ENCODE results near the gene LRRC15.

The LRRC15 gene

GRCh38 chr3:194340757-194341400 is 28.7 kb downstream of the LRRC15 start:
- H3K4me3 ChIP-seq, result no peak overlapping the region
- no peak overlapping the region for H3K27ac ChIP-seq

DNA sequence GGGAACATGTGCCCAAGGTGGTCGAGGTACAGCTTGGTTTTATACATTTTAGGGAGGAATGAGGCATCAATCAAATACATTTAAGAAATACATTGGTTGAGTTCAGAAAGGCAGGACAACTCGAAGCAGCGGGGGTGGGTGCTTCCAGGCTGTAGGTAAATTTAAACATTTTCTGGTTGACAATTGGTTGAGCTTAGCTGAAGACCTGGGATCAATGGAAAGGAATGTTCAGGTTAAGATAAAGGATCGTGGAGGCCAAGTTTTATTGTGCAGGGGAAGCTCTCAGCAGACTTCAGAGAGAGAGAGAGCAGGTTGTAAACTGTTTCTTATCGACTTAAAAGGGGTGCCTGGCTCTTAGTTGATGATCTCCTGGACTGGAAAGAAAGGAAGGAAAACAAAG is 29.7 kb downstream of the LRRC15 start:
- no peak overlapping the region for H3K27ac ChIP-seq
- H3K4me3 ChIP-seq, result no peak overlapping the region

DNA sequence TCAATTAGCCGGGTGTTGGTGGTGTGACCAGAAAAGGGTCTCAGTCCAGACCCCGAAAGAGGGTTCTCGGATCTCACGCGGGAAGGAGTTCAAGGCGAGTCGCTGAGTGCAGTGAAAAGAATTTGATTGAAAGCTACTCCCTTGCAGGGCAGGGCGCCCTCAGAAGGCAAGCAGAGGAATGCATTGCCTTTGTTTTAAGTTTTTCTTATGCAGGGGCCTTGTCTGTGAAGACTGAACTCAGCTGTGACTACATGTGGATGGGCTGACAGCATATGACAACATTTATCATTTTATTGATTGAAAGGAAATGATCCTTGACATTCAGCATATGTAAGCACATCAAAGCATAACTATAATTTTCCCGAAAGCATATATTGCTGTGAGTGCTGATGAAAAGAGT is 30.2 kb downstream of the LRRC15 start:
- Histone ChIP-seq H3K4me3 (no peak overlapping the region), H3K27ac (no peak overlapping the region)

- Histone ChIP-seq H3K4me3 (no peak overlapping the region), H3K27ac (peak overlapping the region in 3 of 21 experiments; percentile 26 to 50 (median 27))
These were observed 31.4 kb downstream of the LRRC15 start for GRCh38 chr3:194337965-194338753.

DNA sequence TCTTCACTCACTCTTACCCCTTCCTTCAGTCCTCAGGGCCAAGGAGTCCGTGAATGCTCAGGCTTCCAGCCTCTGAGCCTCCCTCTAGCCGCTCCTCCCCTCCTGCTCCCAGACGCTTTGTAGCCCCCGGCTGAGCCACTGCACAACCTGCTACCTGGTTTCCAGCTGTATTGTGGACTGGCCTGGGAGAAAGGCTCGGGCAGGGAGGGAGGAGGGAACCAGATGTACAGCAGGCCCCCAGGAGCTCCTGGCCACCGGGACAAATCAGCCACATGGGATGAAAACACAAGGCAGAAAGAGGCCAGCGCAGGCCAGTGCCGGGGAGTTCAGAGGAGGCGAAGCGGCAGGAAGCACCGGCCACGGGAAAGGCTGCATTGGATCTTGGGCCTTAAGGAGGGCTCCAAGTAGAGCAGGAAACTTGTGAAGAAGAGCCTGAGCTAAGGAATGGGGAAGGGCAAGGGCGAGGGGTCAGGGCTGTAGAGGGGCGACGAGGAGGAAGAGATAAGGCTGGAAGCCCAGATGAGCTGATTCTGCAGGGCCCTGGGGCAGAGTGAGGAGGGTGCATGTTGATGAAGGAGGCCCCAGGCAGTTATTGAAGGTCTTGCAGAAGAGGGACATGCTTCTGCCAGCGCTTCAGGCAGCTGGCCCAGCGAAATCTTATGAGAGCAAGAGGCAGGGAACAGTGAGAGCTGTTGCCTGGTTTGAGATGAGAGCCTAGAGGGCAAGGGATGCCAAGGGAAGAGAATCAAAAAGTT is 32.8 kb downstream of the LRRC15 start:
- H3K4me3 ChIP-seq, result no peak overlapping the region
- peak overlapping the region in 1 of 21 experiments; percentile 50 for H3K27ac ChIP-seq

DNA sequence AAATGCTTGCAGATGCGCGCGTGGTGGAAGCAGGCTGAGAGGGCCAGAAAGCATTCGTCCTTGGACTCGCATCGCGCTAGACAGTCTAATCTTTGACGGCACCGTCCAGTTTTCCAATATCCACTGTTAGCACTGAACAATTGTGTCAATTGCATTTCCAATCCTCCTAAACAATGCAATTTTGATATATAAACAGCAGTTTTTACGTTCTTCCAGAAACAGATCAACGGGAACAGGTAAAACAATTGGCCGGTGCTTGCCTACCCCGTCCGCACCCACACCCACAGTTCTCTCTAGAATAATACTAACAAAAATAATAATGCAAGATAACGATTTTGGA is 35.6 kb downstream of the LRRC15 start:
- H3K4me3 ChIP-seq, result peak overlapping the region in 4 of 7 experiments; percentile 24 to 37 (median 28)
- H3K27ac ChIP-seq, result no peak overlapping the region

- Histone ChIP-seq H3K4me3 (peak overlapping the region; percentile 18 to 37 (median 29)), H3K27ac (no peak overlapping the region)
These were observed 36.1 kb downstream of the LRRC15 start for GRCh38 chr3:194333212-194333980.

GRCh38 chr3:194332858-194333211 is 36.7 kb downstream of the LRRC15 start:
- Histone ChIP-seq H3K27ac (no peak overlapping the region), H3K4me3 (no peak overlapping the region)

- H3K4me3 ChIP-seq, result no peak overlapping the region
- peak overlapping the region in 3 of 21 experiments; percentile 5 to 42 (median 33) for H3K27ac ChIP-seq
These were observed 39.0 kb downstream of the LRRC15 start for GRCh38 chr3:194330579-194330978.

DNA sequence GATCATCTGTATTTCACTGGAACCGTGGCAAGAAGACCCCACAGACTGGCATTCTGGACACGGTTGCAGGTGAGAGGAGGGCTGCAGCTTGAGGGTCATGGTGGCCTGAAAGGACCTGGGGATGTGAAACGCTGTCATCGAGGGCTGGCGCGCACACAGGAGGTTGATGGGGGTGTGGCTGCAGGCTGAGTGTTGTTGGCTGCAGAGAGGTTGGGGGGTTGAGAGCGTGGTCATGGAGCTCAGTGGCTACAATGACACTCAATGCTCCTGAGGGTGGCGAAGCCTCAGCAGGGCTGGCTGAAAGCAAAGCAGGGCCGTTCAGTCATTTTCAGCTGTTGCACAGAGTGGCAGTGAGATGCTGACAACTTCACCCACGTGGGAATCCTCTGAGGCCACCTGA is 39.4 kb downstream of the LRRC15 start:
- no peak overlapping the region for H3K4me3 ChIP-seq
- peak overlapping the region in 2 of 21 experiments; percentile 5 to 42 for H3K27ac ChIP-seq

GRCh38 chr3:194329583-194329965 is 40.0 kb downstream of the LRRC15 start:
- H3K4me3 ChIP-seq, result no peak overlapping the region
- H3K27ac ChIP-seq, result no peak overlapping the region

DNA sequence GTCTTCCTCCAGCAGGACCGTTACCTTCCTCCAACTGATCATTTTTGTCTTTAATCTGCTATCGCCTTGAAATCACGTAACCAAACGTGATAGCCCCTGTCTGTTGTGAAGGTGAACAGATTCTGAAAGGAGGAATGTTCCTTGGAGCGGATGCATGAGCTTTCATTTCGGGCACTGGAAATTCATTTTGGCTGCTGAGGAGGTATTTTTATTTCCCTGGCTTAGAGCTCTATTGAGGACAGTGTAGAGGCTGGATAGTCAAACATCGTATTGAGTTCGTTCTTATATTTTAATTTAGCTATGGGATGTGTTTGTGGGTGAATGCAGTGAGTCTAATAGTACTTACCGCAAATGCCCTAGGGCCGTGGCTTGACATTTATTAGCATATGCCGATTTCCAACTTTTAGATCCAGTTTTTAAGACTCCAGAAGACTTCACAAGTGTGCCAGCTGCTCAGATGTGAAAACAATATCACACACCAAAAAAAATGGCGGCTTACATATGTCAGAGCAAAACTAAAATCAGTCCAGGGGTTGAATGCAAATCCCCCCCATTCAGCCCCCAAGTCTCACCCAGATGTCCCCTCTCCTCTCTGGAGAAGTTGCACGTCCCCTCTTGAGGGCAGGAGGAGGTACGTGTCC is 40.5 kb downstream of the LRRC15 start:
- Histone ChIP-seq H3K27ac (no peak overlapping the region), H3K4me3 (no peak overlapping the region)

GRCh38 chr3:194328053-194328657 is 41.4 kb downstream of the LRRC15 start:
- Histone ChIP-seq H3K4me3 (no peak overlapping the region), H3K27ac (peak overlapping the region in 1 of 21 experiments; percentile 5)

DNA sequence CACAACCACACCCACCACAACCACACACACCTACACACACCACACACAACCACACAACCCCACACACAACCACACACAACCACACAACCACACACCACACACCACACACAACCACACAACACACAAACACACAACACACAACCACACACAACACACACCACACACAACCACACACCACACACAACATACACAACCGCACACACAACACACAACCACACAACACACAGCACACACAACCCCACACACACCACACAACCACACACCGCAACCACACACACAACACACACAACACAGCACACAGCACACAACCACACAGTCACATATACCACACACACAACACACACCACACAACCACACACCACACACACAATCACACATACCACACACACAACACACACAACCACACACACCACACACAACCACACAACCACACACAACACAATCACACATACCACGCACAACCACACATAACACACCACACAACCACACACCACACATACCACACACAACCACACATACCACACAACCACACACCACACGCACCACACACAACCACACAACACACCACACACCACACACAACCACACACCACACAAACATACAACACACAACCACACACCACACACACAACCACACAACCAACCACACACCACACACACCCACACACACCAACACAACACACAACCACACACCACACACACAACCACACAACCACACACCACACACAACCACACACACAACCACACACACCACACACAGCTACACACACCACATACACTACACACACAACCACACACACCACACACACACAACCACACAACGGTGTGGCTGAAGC is 42.1 kb downstream of the LRRC15 start:
- Histone ChIP-seq H3K4me3 (no peak overlapping the region), H3K27ac (no peak overlapping the region)

- H3K27ac ChIP-seq, result no peak overlapping the region
- no peak overlapping the region for H3K4me3 ChIP-seq
These were observed 42.6 kb downstream of the LRRC15 start for GRCh38 chr3:194326968-194327217.

- no peak overlapping the region for H3K27ac ChIP-seq
These were observed 43.2 kb downstream of the LRRC15 start for GRCh38 chr3:194326192-194326967.

DNA sequence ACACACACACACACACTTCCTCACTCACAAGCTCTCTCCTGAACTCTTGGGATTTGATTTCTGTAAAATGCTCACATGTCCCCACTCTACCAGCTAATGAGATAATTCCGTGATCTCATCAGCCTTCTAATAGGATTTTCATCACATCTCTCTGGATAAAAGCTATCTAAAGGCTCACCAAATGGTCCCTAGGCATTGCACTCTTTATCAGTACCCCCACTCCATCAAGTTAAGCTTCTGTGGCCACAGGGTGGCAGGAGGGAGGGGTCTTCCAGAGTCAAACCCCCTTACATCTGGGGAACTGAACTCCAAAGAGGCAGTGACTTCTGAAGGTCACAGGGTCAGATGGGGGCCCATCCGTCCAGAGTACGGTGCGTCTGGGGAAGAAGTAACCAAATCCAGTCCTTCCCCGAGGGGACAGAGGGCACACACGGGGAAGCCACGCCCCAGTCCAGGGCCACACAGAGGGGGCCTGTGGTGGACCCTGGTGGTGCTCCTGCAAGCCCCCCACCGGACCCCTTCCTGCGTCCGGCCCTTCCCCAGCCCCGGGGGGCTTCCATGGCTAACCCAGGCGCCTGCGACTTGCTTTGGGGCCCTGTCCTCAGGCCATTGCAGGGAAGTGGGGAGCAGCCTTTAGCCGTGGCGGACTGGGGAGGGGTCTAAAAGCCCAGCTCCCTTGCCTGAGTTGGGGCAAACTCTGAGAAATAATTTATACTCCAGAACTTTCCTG is 44.0 kb downstream of the LRRC15 start:
- no peak overlapping the region for H3K4me3 ChIP-seq
- H3K27ac ChIP-seq, result no peak overlapping the region

More at GRCh38 chr3:194326192-194326967, 43.2 kb downstream of the LRRC15 start:
- H3K4me3 ChIP-seq, result no peak overlapping the region
